Raji (cell line): Measurements from ENCODE around the gene IRS1.

Source experiments
- POLR2A ChIP-seq: IDR thresholded peaks from 2 replicates; pipeline ENCODE4 v1.6.1; 2011; ENCODE audit warnings: low read depth, low read length, control low read depth; ENCODE audit not compliant: insufficient read depth

IRS1 gene

GRCh38 chr2:226795281-226796011 lies 4.2 kb downstream of the IRS1 start:
- TF ChIP-seq POLR2A, result no peak

- TF ChIP-seq POLR2A, result no peak
Measured at GRCh38 chr2:226794751-226795171, 4.9 kb downstream of the IRS1 start.

GRCh38 chr2:226794196-226794661 lies 5.4 kb downstream of the IRS1 start:
- TF ChIP-seq POLR2A, result no peak

- no peak for TF ChIP-seq POLR2A
Measured at GRCh38 chr2:226793646-226794045, 6.0 kb downstream of the IRS1 start.

- TF ChIP-seq POLR2A, result no peak
Measured at GRCh38 chr2:226792155-226792881, 7.3 kb downstream of the IRS1 start.

GRCh38 chr2:226791487-226792081 lies 8.0 kb downstream of the IRS1 start:
- TF ChIP-seq POLR2A, result peak; percentile 64

GRCh38 chr2:226791056-226791486 lies 8.5 kb downstream of the IRS1 start:
- TF ChIP-seq POLR2A, result no peak

GRCh38 chr2:226790431-226790830 lies 9.2 kb downstream of the IRS1 start:
- no peak for TF ChIP-seq POLR2A

- no peak for TF ChIP-seq POLR2A
Measured at GRCh38 chr2:226790011-226790410, 9.6 kb downstream of the IRS1 start.

- no peak for TF ChIP-seq POLR2A
Measured at GRCh38 chr2:226788881-226789490, 10.6 kb downstream of the IRS1 start.

GRCh38 chr2:226788064-226788463 lies 11.6 kb downstream of the IRS1 start:
- TF ChIP-seq POLR2A, result no peak

GRCh38 chr2:226783885-226784284 lies 15.7 kb downstream of the IRS1 start:
- TF ChIP-seq POLR2A, result no peak

GRCh38 chr2:226782092-226782713 lies 17.4 kb downstream of the IRS1 start:
- no peak for TF ChIP-seq POLR2A

GRCh38 chr2:226780431-226780830 lies 19.2 kb downstream of the IRS1 start:
- TF ChIP-seq POLR2A, result no peak

- TF ChIP-seq POLR2A, result no peak
Measured at GRCh38 chr2:226777611-226778010, 22.0 kb downstream of the IRS1 start.
